ENCODE data around the gene CLCNKB. TPM values are rescaled to one million over a fixed set of nuclear protein-coding genes. Genes with fewer than 3 reads are reported as not detected.
A peak's percentile ranks its signal among the peaks of the same experiment; 100 is the strongest.
"Not testable (repeated sequence)": the region's sequence is repeated elsewhere in the genome, so short reads cannot be mapped to it uniquely, and the experiment has no call there.

The CLCNKB gene
- total RNA-seq, 1 donor from 2014 or later: 1.6 TPM

DNA sequence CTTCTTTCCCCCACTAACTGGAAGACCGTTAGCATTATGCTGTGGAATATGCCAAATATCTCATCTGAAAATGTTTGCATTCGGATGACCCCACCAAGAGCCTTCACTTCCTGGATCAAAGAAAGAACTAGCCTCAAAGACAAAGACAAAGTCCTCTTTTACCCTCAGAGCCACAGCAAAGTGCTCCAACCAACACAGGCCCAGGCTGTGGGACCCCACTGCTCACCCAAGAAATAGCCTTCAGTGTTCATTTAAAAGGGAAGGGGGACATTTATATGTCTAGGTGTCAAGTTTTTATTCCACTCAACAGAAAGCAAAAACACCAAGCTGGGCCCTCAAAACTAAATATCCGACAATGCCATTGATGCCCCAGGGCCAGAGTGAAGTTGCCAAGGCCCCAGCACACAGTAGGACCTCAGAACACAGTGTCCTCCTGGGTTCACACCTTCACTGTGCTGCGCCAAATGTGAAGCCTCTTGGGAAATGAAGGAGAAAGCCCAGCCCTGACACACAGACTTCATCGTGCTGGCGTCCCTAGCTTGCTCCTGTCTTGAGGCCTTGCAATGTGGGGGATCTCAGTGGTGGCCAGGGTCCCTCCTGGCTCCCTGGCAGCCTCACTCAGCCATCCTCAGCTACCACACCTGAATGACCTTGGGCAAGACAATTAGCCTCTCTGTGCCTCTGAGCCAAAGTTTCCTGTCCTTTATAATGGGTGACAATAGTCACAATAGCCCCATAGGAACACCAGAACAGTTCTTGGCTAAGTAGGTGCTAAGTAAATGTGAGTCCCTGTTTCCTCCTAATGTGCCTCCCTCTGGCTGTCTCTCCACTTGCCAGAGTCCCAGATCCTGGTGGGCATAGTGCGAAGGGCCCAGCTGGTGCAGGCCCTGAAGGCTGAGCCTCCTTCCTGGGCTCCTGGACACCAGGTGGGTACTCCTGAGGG lies 11.3 kb downstream of the CLCNKB start:
- H3K27me3 Mint-ChIP-seq: no peaks in the 10 kb centered on the region
- TF ChIP-seq CTCF (conservative IDR thresholded peaks at IDR 0.05): no peak
- no peak overlapping the region for H3K27ac Mint-ChIP-seq
- peaks cover 7% of the 10 kb centered on the region for H3K4me1 Mint-ChIP-seq (ENCODE audit: unreplicated experiment)
- H3K4me3 Mint-ChIP-seq: no peak overlapping the region
- H3K9me3 Mint-ChIP-seq: no peaks in the 10 kb centered on the region
- H3K36me3 Mint-ChIP-seq: no peaks in the 10 kb centered on the region
- no peak for DNase-seq (ENCODE audit: extremely low spot score, unreplicated experiment)

DNA sequence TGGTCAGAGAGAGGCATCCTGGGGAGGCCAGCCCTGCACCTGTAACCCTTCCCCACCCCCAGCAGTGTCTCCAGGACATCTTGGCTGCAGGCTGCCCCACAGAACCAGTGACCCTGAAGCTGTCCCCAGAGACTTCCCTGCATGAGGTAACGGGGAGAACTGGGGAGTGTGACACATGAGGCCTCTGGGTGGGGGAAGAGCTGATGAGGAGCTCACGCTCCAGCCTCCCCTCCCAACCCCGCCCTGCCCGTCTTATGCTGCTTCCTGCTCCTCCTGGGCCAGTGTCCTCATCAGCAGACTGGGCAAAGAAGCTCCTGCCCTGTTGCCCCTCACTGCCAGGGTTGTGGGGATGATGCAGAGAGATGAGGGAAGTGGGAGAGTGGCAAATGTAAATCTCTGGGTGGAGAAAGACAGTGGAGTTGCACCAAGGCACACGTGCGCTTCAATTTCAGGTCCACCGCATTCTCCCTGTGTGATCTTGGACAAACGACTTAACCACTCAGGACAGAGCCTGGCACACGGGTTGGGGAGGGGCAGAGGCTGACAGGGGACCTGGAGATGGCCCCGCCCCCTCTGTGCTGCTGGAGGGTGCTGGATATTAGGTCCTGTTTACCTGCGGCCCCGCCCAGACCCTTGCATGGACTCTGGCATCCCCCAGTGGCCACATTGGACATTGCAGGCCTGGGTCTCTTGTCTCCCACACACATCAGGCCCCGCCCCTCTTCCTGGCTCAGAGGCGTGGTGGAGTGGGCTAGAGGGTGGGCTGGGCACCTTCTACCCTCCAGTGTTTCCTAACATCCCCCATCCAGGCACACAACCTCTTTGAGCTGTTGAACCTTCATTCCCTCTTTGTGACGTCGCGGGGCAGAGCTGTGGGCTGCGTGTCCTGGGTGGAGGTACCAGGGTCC lies 12.3 kb downstream of the CLCNKB start:
- no peaks in the 10 kb centered on the region for H3K9me3 Mint-ChIP-seq
- H3K4me1 Mint-ChIP-seq (ENCODE audit: unreplicated experiment): peaks cover 14% of the 10 kb centered on the region
- peak; percentile 90 for TF ChIP-seq CTCF (conservative IDR thresholded peaks at IDR 0.05)
- DNase-seq (ENCODE audit: extremely low spot score, unreplicated experiment): peak; percentile 93
- H3K36me3 Mint-ChIP-seq: no peaks in the 10 kb centered on the region
- H3K27ac Mint-ChIP-seq: peak overlapping the region; percentile 68
- H3K27me3 Mint-ChIP-seq: no peaks in the 10 kb centered on the region
- H3K4me3 Mint-ChIP-seq: peak overlapping the region; percentile 54

DNA sequence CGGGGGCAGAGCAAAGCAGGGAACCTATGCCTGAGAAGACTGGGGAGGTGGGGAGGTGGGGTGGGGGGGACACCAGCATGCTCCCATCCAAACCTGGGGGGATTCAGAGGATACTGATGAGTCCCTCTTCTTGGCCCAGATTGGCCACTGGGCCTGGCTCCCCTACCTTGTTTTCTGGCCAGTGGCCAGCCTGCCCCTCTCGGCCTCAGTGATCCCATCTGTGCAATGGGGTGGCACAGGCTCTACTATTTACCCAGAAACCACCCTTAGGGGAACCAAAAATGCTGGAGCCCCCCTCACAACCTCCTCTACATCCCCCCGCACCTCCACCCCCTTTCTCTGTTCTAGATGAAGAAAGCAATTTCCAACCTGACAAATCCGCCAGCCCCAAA lies 12.9 kb downstream of the CLCNKB start:
- H3K27ac Mint-ChIP-seq: peak overlapping the region; percentile 68
- H3K36me3 Mint-ChIP-seq; H3K27me3 Mint-ChIP-seq; H3K4me3 Mint-ChIP-seq; DNase-seq (ENCODE audit: extremely low spot score, unreplicated experiment); H3K9me3 Mint-ChIP-seq: not testable (repeated sequence)
- H3K4me1 Mint-ChIP-seq (ENCODE audit: unreplicated experiment): peaks cover 16% of the 10 kb centered on the region

- not testable (repeated sequence) for H3K27me3 Mint-ChIP-seq; H3K36me3 Mint-ChIP-seq; H3K9me3 Mint-ChIP-seq; DNase-seq (ENCODE audit: extremely low spot score, unreplicated experiment); H3K4me3 Mint-ChIP-seq; H3K27ac Mint-ChIP-seq
- H3K4me1 Mint-ChIP-seq (ENCODE audit: unreplicated experiment): peaks cover 16% of the 10 kb centered on the region
These were observed 13.8 kb downstream of the CLCNKB start for GRCh38 chr1:16057314-16057915.

DNA sequence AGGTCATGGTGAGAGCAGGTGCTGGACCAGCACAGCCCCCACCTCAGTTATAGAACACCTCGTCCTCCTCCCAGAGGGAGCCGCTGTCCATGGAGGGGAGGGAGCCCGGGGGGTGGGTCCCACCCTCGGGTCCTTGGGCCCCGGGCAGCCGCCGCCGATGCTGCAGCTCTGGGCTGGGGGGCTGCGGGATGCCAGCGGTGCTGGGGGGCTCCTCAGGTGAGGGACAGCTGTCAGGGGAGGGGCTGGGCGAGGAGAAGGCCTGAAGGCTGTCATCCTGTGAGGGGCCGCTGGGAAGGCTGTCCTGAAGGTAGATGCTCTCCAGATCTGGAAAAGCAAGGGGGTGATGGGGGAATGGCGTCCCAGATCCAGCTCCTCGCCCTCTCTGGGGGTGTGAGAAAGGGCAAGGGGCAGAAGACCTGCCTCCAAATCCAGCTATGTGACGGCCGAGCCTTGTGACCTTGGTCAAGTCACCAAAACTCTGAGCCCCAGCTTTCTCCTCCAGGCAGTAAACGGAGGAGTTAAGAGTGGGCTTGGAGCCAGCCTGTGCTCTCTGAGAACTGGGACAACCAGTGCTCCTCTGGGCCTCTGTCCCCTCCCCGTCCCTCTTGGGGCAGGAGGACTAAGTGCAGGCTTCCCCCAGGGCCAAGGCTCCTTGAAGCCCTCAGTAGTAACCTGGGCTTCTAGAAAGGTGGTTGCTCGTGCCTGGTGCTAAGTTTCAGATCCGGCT lies 15.0 kb downstream of the CLCNKB start:
- DNase-seq (ENCODE audit: extremely low spot score, unreplicated experiment); H3K27me3 Mint-ChIP-seq; H3K27ac Mint-ChIP-seq; H3K9me3 Mint-ChIP-seq; H3K36me3 Mint-ChIP-seq; H3K4me3 Mint-ChIP-seq: not testable (repeated sequence)
- H3K4me1 Mint-ChIP-seq (ENCODE audit: unreplicated experiment): peaks cover 17% of the 10 kb centered on the region

DNA sequence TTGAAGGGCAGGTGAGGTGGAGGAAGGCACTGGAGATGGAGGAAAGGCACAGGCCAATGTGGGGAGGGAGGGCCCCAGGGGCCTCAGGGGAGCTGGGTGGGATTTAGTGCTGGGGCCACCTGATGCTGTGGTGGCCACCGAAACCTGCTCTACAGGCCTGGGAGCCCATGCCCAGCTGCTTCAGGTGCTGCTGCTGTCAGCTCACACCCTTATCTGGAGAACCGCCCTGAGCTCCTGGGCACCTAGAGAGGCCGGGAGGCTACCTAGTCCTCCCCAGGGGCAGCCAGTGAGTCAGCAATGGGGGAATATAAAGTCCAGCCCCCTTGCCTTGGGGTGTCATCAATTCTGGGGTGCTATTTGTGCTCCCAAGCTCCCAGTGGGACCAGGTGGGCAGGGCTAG lies 17.7 kb downstream of the CLCNKB start:
- no peak for TF ChIP-seq CTCF (conservative IDR thresholded peaks at IDR 0.05)
- Mint-ChIP-seq H3K27me3 (peaks cover 3% of the 10 kb centered on the region), H3K4me3 (peak overlapping the region; percentile 60), H3K36me3 (no peaks in the 10 kb centered on the region), H3K27ac (peak overlapping the region; percentile 9), H3K9me3 (no peaks in the 10 kb centered on the region), H3K4me1 (ENCODE audit: unreplicated experiment) (peaks cover 30% of the 10 kb centered on the region)
- no peak for DNase-seq (ENCODE audit: extremely low spot score, unreplicated experiment)

- peaks cover 29% of the 10 kb centered on the region for H3K4me1 Mint-ChIP-seq (ENCODE audit: unreplicated experiment)
- not testable (repeated sequence) for DNase-seq (ENCODE audit: extremely low spot score, unreplicated experiment); H3K36me3 Mint-ChIP-seq; H3K9me3 Mint-ChIP-seq; H3K27me3 Mint-ChIP-seq; H3K27ac Mint-ChIP-seq; H3K4me3 Mint-ChIP-seq
These were observed 18.6 kb downstream of the CLCNKB start for GRCh38 chr1:16061989-16062686.

DNA sequence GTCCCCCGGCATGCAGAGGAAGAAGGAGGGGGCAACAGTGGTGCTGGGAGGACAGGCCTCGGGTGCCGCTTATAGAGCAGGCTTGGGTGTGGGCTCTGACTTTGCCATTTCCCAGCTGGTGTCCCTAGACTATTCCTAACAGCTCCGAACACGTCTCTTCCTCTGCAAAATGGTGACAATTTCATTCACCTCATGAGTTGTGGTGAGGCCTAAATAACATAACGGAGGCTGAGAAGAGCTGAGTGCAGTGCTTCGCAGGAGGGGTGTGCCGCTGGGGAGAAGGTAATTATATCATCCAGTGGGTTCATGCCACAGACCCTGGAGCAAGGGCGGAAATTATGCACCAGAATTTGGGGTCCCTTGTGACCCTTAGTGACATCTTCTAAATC lies 19.1 kb downstream of the CLCNKB start:
- not testable (repeated sequence) for H3K27me3 Mint-ChIP-seq; H3K36me3 Mint-ChIP-seq; H3K27ac Mint-ChIP-seq; H3K9me3 Mint-ChIP-seq; H3K4me3 Mint-ChIP-seq; DNase-seq (ENCODE audit: extremely low spot score, unreplicated experiment)
- peaks cover 34% of the 10 kb centered on the region for H3K4me1 Mint-ChIP-seq (ENCODE audit: unreplicated experiment)
